HG02678 (cell line): ENCODE data around the gene RRAGB.
"Not testable (repeated sequence)": the region's sequence is repeated elsewhere in the genome, so short reads cannot be mapped to it uniquely, and the experiment has no call there.

Experiments used
- ATAC-seq: cut with Tn5 transposase; IDR thresholded peaks from one replicate; pipeline ENCODE4 v1.9.1; 2021; ENCODE audit warnings: mild to moderate bottlenecking, moderate library complexity; ENCODE audit not compliant: unreplicated experiment

Gene RRAGB

GRCh38 chrX:55767100-55767499 is 49.6 kb downstream of the RRAGB start:
- no peak for ATAC-seq

GRCh38 chrX:55774419-55774818 is 56.9 kb downstream of the RRAGB start:
- ATAC-seq: not testable (repeated sequence)

- ATAC-seq: no peak
Measured at GRCh38 chrX:55777596-55777995, 60.0 kb downstream of the RRAGB start.

- no peak for ATAC-seq
Measured at GRCh38 chrX:55778322-55778721, 60.8 kb downstream of the RRAGB start.

- no peak for ATAC-seq
Measured at GRCh38 chrX:55783723-55784122, 66.2 kb downstream of the RRAGB start.

- no peak for ATAC-seq
Measured at GRCh38 chrX:55787063-55787462, 69.5 kb downstream of the RRAGB start.

GRCh38 chrX:55787727-55788126 is 70.2 kb downstream of the RRAGB start:
- ATAC-seq: no peak

- ATAC-seq: peak; percentile 90
Measured at GRCh38 chrX:55794405-55794804, 76.9 kb downstream of the RRAGB start.

GRCh38 chrX:55796496-55796895 is 78.9 kb downstream of the RRAGB start:
- no peak for ATAC-seq

- ATAC-seq: no peak
Measured at GRCh38 chrX:55801811-55802210, 84.3 kb downstream of the RRAGB start.
